NCI-H2196 treated with DMSO at 0.1 percent for 48 hours (cell line): ENCODE data around the gene MCC.
"Not testable (repeated sequence)": the region's sequence is repeated elsewhere in the genome, so short reads cannot be mapped to it uniquely, and the experiment has no call there.

Source experiments
- DNase-seq: peaks from one replicate; lab custom pipeline; 2025; ENCODE audit not compliant: unreplicated experiment; lab: John Stamatoyannopoulos, UW

Gene MCC

GRCh38 chr5:113091622-113092021, 396.6 kb downstream of the MCC start:
- DNase-seq: no peak

GRCh38 chr5:113090336-113091106, 397.7 kb downstream of the MCC start:
- DNase-seq: no peak

- DNase-seq: no peak
These were observed 398.5 kb downstream of the MCC start for GRCh38 chr5:113089653-113090335.

- no peak for DNase-seq
These were observed 400.2 kb downstream of the MCC start for GRCh38 chr5:113087976-113088514.

GRCh38 chr5:113085880-113086409, 402.3 kb downstream of the MCC start:
- no peak for DNase-seq

DNA sequence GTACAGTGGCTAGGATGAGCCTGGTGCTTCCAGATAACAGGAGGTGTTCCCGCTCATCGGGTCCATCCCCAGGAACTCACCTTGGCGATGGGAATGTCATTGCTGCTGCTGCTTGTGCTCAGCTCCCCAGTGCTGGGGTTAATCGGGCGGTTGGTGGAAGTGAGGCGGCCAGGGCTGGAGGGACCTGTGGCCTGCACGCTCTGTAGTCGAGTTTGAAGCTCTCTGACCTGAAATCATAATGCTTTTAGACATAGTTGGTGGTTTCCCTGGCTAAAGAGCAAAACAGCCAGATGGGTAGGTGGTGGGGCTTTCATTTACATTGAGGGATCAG, 403.2 kb downstream of the MCC start:
- DNase-seq: no peak

- DNase-seq: no peak
These were observed 403.7 kb downstream of the MCC start for GRCh38 chr5:113084402-113085083.

DNA sequence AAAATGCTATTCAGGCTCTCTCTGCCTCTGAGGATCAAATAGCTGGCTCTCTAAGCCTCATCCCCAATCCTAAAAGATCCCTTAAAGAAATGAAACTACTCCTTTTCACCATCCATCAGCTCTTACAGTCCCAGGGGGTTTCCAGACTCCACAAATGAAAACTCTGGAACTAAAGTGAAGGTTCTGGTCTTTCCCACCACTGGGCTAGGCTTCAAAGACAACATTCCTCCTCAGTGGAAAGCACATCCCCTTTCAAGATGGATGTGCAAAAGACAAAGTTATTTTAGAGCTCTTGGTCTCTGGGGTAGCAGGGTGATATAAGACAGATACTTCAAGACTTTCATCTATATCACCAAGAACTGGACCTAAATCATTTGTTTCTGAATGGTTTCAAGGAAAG, 404.8 kb downstream of the MCC start:
- no peak for DNase-seq

DNA sequence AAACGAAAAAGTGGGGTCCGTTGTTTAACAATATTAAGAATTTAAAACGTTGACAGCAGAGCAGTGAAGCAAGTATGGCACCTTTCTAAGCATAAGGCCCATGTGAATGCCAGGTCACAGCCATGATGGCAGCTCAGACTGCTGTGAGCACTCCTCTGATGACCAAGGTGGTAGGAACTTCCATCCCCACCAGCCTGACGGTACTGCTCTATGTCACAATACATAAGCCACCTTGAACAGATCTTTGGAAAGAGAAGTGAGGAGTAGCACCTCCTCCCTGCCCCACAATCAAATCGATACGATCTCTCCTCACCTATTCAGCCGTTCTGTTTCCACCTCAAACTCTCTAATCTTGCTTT, 405.7 kb downstream of the MCC start:
- no peak for DNase-seq

DNA sequence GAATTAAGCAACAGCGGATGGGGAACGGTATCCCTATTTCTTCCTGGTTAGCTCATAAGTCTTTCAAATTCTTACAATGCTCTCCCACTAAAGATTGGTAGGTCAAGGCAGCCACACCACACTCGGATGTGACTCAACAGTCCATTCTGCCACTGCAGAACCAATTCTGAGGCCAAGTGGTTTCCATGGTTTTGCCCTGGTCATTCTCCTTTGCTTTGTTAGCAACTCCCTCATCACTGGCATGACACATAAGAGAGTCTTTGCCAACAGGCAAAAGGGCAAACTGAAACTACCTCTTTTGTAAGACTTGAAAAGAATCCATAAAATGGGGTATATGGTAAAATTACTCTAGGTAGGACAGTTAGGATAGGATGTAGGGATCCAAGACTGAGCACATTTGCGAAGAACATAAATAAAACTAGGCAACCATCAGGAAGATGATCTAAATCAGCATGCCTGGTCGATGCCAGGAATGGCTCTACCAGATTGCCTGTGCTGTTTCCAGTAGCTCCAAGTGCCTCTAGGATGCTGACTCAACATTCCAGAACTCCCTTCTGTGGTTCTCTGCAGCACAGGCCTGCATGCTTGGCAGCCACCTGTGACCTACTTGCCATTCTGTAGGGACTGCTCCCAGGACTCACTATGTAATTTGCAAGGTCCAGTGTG, 406.2 kb downstream of the MCC start:
- no peak for DNase-seq

DNA sequence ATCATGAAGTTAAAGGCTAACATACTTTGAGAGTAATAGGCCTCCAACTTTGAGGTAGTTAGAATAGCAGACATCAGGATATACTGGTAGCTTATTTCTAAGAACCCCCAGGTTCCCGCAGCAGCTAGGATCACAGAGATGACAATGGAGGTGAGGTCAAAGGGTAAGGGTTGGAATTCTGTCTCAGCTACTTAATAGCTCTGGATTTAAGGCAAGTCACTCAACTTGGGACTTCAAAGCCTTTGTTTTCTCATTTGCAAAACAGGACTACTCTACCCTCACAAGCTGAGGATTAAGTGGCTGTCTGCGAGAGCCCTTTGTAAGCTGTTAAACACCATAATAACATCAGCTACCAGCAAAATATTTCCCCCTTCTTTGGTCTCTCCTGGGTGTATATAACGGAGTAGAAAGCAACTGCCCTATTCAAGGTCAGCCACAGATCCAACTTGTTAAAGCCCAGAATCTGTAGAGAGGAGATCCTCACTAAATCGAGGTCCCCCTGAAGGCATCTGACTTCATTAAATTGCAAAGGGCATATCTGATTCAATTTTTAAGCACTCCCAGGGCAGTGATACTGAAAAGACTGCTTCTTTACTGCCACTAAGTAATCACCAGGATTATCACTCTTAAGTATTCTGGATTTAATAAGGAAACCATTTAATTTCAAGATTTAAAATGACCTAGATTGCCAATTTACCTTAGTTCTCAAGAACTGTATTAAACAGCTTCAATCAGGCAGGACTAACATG, 407.0 kb downstream of the MCC start:
- no peak for DNase-seq

DNA sequence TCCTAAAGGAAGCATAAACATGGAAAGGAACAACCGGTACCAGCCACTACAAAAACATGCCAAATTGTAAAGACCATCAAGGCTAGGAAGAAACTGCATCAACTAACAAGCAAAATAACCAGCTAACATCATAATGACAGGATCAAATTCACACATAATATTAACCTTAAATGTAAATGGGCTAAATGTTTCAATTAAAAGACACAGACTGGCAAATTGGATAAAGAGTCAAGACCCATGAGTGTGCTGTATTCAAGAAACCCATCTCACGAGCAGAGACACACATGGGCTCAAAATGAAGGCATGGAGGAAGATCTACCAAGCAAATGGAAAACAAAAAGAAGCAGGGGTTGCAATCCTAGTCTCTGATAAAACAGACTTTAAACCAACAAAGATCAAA, 411.6 kb downstream of the MCC start:
- DNase-seq: not testable (repeated sequence)

GRCh38 chr5:113075019-113075418, 413.2 kb downstream of the MCC start:
- no peak for DNase-seq

DNA sequence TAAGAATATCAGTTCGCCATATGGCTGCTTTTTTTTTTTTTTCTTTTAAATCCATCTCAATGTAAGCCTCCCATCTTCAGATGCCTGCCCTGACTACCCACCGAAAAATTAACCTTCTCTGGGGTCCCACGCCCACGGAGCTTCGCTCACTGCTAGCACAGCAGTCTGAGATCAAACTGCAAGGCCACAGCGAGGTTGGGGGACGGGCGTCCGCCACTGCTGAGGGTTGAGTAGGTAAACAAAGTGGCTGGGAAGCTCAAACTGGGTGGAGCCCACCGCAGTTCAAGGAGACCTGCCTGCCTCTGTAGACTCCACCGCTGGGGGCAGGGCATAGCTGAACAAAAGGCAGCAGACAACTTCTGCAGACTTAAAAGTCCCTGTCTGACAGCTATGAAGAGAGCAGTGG, 414.6 kb downstream of the MCC start:
- DNase-seq: not testable (repeated sequence)

GRCh38 chr5:113071401-113071800, 416.9 kb downstream of the MCC start:
- no peak for DNase-seq

GRCh38 chr5:113070901-113071300, 417.4 kb downstream of the MCC start:
- DNase-seq: no peak

DNA sequence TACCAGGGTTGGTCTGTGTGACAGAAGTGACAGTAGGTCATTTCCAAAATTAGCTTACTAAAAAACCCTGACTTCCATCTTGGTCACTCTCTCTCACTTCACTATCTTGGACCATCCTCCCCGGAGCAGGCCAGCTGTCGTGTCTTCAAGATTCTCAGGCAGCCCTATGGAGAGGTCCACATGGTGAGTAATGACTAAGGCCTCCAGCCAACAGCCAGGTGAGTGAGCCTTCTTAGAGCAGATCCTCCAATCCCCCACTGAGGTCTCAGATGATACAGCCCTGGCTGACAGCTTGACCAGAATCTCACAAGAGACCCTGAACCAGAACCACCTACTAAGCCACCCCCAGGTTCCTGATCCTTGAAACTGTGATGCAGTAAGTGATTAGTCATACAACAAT, 419.7 kb downstream of the MCC start:
- no peak for DNase-seq

- no peak for DNase-seq
These were observed 420.5 kb downstream of the MCC start for GRCh38 chr5:113067635-113068344.

- DNase-seq: no peak
These were observed 422.6 kb downstream of the MCC start for GRCh38 chr5:113065626-113066025.

DNA sequence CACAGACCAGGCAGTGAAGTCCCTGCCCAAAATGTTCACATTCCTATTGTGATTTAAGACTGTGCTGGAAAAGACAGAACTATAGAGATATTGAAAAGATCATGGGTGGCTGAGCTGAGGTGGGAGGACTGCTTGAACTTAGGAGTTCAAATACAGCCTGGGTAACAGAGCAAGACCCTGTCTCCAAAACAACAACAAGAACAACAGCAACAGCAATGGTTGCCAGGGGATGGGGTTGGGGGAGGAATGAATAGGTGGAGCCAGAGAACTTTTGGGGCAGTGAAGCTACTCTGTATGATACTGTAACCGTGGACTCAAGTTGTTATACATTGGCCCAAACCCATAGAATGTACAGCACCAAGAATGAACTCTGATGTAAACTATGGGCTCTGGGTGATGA, 423.4 kb downstream of the MCC start:
- DNase-seq: no peak
